Activated CD8-positive, alpha-beta memory T cell treated with anti-CD3 and anti-CD28 coated beads, Interleukin-2, amount 50 U/mL, for 4 hours (primary cell): Measurements from ENCODE around the gene PLXNA4.
A peak's percentile ranks its signal among the peaks of the same experiment; 100 is the strongest.

Source experiments
- DNase-seq: peaks from one replicate; pipeline ENCODE4 v3.0.0-alpha.2; 2020

PLXNA4 gene

DNA sequence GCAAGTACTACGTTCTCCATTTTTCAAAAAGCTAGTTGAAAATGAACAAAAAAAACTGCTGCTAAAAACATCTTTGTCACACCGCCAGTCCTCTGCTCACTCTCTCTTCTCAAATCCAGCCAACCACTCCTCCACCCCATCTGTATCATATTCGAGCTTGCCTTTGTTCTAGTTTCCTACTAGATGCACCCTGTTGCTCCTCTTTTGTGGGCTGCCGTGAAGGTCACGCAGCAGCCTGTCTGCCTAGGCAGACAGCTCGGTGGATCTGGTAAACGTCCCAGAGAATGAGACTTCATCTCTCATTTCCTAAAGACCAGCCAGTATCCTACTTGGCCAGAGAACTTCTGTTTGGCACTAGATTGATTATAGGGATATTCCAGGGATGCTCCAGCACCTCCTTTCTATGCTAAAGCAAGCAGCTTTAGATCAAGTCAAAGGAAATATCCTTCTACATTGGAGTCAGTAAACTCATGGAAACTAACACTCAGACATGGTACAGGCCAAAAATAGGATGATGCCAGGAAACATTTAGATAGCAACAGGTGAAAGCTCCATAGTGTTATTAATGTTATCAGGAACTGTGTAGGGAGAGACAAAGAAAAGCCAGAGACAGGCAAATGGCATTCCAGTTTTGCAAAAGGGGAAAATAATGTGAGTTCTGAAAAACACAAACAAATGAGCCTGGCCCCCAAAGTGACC, 8.7 kb upstream of the PLXNA4 start:
- DNase-seq: no peak

GRCh38 chr7:132581431-132581830, 5.2 kb upstream of the PLXNA4 start:
- no peak for DNase-seq

DNA sequence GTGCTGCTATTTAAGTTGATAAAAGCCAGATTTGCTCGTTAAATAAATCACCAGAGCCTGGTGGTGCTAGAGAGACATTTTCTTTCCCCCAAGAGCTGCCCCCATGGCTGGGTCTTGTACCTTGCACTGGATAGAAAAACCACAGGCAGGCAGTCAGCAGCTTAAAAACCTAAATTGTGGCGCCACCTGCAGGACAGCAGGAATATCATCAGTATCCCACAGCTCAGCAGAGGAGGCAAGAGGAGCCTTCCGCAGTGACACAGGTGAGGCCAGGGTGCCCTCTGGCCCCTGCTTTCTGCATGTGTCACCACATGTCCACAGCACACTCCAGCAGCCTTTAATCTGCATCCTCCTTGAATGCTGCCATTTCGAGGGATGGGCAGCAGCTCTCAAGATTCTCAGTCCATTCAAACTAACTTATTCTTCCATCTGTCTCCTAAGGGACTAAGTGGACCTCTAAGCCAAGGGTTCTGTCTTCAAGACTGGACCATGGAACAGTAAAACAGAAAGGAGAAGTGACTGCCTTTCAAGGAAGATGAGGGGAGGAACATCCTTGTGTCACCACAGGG, 4.5 kb upstream of the PLXNA4 start:
- peak; percentile 72 for DNase-seq

- DNase-seq: no peak
These were observed 4.0 kb upstream of the PLXNA4 start for GRCh38 chr7:132580277-132580676.

- no peak for DNase-seq
These were observed 3.1 kb upstream of the PLXNA4 start for GRCh38 chr7:132579260-132579899.

GRCh38 chr7:132578826-132579225, 2.6 kb upstream of the PLXNA4 start:
- DNase-seq: no peak

- no peak for DNase-seq
These were observed 1.7 kb upstream of the PLXNA4 start for GRCh38 chr7:132578050-132578370.

DNA sequence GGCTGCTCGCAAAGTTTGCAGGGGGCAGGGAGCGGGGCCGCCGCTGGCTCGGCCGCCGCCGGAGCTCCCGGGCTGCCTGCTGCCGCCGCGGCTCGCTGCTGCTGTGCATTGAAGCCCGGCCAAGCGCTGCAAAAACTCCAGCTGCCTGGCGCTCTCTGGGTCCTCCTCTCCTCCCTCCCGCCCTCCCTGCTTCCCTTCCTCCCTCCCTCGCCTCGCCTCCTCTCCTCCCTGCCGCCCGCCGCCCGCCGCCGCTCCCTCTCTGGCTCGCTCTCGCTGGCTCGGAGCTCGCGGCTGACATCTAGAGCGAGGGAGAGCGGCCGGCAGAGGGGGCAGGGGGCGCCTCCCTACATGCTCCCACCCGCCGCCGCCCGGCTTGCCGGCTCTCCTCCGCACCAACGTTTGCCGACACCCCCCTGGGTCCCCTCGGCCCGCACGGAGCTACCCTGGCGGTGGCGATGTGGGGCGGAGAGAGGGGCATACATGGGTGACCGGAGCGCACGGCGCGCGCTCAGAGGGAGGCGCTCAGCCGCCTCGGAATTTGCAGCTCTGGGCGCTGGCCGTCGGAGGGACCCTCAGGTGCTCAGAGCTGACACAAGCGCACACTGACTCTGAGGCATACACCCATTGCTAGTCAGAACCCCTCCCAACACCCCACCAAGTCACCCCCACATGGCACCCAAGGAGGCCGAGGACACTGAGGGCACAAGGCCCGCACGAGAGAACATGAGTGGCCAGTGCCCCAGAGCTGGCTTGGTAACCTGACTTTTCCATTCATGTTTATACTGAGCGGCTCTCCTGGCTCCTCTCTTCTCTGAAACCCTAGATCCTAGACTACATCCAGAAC, 1.2 kb upstream of the PLXNA4 start:
- DNase-seq: no peak

- no peak for DNase-seq
These were observed 433 bp upstream of the PLXNA4 start for GRCh38 chr7:132576721-132577085.

GRCh38 chr7:132575419-132575981, 770 bp downstream of the PLXNA4 start:
- no peak for DNase-seq

- DNase-seq: no peak
These were observed 2.0 kb downstream of the PLXNA4 start for GRCh38 chr7:132574223-132574622.

GRCh38 chr7:132573251-132573955, 2.9 kb downstream of the PLXNA4 start:
- DNase-seq: no peak

- no peak for DNase-seq
These were observed 3.7 kb downstream of the PLXNA4 start for GRCh38 chr7:132572526-132572925.

DNA sequence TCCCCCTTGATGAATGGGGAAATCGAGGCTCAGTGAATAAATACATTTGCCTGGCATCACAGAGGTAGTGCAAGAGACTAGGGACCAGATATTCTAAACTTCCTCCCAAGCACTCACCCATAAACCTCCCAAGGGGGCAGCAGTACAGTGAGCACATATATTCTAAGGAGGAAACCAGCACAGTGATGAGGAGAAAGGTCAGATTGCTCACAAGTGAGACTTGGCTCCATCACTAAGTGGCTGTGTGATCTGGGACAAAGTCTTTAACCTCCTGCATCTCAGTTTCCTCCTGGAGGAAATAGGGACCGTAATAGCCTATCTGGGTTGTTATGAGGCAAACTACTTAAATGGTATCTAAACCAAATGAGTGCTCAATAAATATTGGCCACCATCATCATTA, 4.3 kb downstream of the PLXNA4 start:
- no peak for DNase-seq

DNA sequence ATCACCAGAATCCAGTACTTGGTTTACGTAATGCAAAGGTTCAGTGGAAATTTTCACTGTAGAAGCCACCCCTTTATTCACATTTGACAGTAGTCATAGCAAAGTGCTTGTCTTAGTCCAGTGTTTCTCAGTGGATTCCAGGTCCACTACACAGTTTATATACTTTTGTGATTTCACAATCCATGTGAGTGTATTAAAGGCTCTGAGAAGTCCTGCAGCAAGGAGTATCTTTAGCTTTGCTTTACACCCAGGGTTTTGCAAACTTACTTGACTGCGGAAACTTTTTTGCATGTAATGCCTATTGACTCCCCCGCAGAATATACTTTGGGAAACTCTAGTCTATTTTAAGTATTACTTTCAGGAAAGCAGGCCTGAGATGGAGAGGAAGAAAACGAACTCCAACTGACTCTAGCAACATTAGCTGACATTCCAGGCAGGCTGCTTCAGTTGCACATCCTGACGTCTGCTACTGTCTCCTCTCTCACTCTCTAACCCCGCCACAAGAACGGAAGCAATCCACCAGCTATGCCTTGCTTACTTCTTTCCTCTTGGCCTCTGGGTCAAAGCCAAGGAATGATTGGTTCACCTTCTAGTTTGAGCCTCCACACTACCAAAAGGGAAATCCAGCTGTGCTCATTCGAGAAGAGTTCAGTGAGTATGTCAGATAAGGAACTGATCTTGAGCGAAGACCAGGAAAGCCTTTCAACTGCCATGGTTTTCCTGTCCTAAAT, 6.2 kb downstream of the PLXNA4 start:
- DNase-seq: no peak

DNA sequence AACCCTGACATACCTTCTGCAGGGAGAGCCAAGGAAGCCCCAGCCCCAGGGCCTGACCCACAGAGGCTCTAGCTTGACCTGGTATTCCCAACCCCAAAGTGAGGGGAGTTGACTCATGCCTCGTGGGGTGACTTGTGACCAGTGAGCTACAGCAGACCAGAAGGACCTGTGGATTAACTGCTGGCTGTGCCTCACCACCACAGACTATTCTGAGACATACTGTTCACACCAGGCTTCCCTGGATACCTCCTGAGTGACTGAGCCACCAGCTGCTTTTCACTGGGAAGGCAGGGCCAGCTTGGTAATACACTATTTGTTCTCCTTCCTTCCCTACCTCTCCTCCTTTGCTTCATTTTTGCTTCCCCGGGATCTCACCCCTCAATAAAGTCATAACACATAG, 7.3 kb downstream of the PLXNA4 start:
- no peak for DNase-seq

GRCh38 chr7:132565885-132566284, 10.4 kb downstream of the PLXNA4 start:
- DNase-seq: no peak

DNA sequence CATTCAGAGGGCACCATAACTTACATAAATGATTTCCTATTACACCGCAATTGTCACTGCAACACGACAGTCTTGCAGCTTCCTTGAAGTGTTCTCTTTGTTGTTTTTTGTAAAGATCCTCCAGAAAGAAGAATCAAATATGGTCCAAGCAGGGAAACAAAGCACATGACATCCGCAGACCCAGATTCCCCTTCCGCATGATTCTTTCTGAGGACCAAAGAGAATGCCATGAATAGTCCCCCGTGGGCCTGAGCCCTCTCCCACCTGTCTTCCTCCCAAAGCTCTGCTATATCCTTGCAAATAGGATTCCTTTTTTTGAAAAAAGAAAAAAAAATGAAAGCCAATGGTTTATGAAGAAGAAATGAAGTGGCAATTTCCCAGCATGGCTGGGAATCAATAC, 10.8 kb downstream of the PLXNA4 start:
- DNase-seq: no peak

DNA sequence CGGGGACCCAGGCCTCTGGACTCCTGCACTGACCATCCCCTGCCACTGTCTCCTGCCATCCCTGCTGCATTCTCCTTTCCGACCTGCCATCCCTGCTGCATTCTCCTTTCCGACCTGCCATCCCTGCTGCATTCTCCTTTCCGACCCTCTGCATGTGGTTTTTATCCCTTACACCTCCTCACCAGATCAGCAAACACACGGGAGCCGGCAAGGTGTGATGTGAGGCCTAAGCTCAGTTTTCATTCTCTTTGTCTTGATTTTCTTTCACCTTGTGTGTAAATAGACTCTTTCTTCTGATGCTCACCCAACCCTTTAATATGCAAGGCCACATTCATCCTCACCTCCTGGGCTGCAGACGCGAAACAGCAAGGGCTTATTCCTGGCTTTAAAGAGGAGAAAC, 11.4 kb downstream of the PLXNA4 start:
- no peak for DNase-seq

DNA sequence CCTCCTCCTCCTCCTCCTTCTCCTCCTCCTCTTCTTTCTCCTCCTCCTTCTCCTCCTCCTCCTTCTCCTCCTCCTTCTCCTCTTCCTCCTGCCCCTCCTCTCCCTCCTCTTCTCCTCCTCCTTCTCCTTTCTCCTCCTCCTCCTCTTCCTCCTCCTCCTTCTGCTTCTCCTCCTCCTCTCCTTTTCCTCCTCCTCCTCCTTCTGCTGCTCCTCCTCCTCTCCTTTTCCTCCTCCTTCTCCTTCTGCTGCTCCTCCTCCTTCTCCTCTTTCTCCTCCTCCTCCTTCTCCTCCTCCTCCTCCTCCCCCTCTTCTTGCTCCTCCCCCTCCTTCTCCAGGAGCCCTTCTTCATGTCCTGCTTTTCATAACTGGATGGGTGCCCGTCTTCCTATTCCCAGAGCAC, 12.2 kb downstream of the PLXNA4 start:
- DNase-seq: no peak

DNA sequence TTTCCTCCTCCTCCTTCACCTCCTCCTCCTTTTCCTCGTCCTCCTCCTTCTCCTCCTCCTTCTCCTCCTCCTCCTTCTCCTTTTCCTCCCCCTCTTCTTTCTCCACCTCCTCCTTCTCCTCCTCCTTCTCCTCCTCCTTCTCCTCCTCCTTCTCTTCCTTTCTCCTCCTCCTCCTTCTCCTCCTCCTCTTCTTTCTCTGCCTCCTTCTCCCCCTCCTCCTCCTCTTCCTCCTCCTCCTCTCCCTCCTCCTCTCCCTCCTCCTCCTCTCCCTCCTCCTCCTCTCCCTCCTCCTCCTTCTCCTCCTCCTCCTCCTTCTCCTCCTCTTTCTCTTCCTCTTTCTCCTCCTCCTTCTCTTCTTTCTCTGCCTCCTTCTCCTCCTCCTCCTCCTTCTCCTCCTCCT, 13.6 kb downstream of the PLXNA4 start:
- DNase-seq: no peak

- no peak for DNase-seq
These were observed 14.5 kb downstream of the PLXNA4 start for GRCh38 chr7:132561763-132562162.
